Measurements from ENCODE around the gene CDH4. TPM values are rescaled to one million over a fixed set of nuclear protein-coding genes. Genes with fewer than 3 reads are reported as not detected.

CDH4 gene
- total and polyA plus RNA-seq, 2 donors (not counting 3 experiments of a cell fraction or from before 2014, with no cell fraction given), result 0.17 to 0.51 TPM

DNA sequence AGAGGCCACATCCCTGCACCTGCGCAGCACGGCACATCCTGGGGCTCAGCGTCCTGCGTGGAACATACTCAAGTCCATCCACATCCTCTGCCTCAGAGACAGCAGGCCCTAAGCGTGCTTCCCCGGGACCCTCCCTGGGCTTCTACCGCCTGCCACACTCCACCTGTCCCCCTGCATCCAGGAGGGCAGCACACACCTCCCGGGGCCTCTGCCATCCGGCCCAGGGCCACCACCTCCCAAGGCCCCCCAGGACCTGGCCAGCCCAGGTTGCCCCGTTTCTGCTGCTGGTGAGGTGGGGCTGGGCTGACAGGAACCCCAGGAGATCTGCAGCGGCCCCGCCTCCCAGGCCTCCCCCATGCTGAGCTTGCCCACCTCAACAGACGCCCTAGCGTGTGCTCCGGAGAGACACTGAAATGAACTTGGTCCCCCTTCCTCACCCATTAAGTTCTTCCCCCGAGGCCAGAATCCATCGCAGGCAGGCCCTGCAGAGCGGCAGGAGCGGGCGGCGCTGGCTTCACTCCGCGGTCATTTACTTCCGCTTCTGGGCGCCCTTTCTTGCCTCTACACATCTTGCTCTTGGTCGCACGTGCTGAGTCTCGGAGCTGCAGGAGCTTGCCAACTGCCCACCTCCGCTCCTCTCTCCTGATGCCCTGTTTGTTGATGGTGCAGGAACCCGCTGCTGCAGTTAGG is 578.3 kb downstream of the CDH4 start:
- Histone ChIP-seq H3K4me1 (ENCODE audit: control insufficient read depth, extremely low read depth, insufficient read depth, low read length) (no peaks in the 10 kb centered on the region), H3K4me2 (ENCODE audit: insufficient read depth, low read length) (no peak overlapping the region), H3K9me1 (replicated peaks; ENCODE audit: control insufficient read depth, extremely low read depth, insufficient read depth, low read length) (no peaks in the 10 kb centered on the region), H2AFZ (ENCODE audit: low read depth, low read length) (no peak overlapping the region), H3K9me3 (replicated peaks; ENCODE audit: control insufficient read depth, insufficient read depth, low read length) (no peaks in the 10 kb centered on the region), H3K27me3 (ENCODE audit: control insufficient read depth in 2 of 2, insufficient read depth in 2 of 2, low read length in 2 of 2) (no peaks in the 10 kb centered on the region), H3K9ac (replicated peaks; ENCODE audit: extremely low read depth, insufficient read depth, low read length) (no peak overlapping the region), H3K4me3 (replicated peaks in 1 of 3; ENCODE audit: insufficient read depth in 1 of 3, low read depth in 1 of 3, low read length in 3 of 3) (no peak overlapping the region), H4K20me1 (replicated peaks; ENCODE audit: control insufficient read depth, extremely low read depth, insufficient read depth, low read length) (no peaks in the 10 kb centered on the region), H3K36me3 (ENCODE audit: control insufficient read depth in 2 of 2, extremely low read depth in 1 of 2, insufficient read depth in 2 of 2, low read length in 2 of 2) (no peaks in the 10 kb centered on the region), H3K27ac (ENCODE audit: insufficient read depth, low read depth, low read length) (no peak overlapping the region), H3K79me2 (ENCODE audit: control insufficient read depth, insufficient read depth, low read length) (no peaks in the 10 kb centered on the region)
- no peak for DNase-seq (ENCODE audit: low read depth, low spot score)
- BruUV-seq (replicated peaks), result no TSS peak
- dilution Hi-C loops (cut with MboI; ENCODE audit: extremely low pct_ligation_motif_present, low sequenced_read_pairs), result no loop called here
- intact Hi-C loops (cut with micrococcal nuclease), result no loop called here
- FAIRE-seq, result no peak
- POLR2A ChIA-PET, result no interaction called here
- TF ChIP-seq POLR2A (IDR thresholded peaks at IDR 0.05; ENCODE audit: low read depth, low read length), result no peak
- no peak for TF ChIP-seq JUN (IDR thresholded peaks at IDR 0.05; ENCODE audit: borderline replicate concordance, insufficient read depth, insufficient read length, low read depth)
- no peak for TF ChIP-seq MYC (IDR thresholded peaks at IDR 0.05; ENCODE audit: low read depth, low read length)
- CTCF ChIA-PET, result no interaction called here

- H3K27ac ChIP-seq (ENCODE audit: insufficient read depth, low read depth, low read length), result no peak overlapping the region
- no peak overlapping the region for H2AFZ ChIP-seq (ENCODE audit: low read depth, low read length)
- ChIA-PET POLR2A (no interaction called here), CTCF (no interaction called here)
- BruUV-seq (replicated peaks), result no TSS peak
- FAIRE-seq (no peak), DNase-seq (ENCODE audit: low read depth, low spot score) (no peak)
- H3K4me1 ChIP-seq (ENCODE audit: control insufficient read depth, extremely low read depth, insufficient read depth, low read length), result no peaks in the 10 kb centered on the region
- no peaks in the 10 kb centered on the region for H3K9me1 ChIP-seq (replicated peaks; ENCODE audit: control insufficient read depth, extremely low read depth, insufficient read depth, low read length)
- H3K9ac ChIP-seq (replicated peaks; ENCODE audit: extremely low read depth, insufficient read depth, low read length), result no peak overlapping the region
- dilution Hi-C loops (cut with MboI; ENCODE audit: extremely low pct_ligation_motif_present, low sequenced_read_pairs) (no loop called here), intact Hi-C loops (cut with micrococcal nuclease) (no loop called here)
- H3K9me3 ChIP-seq (replicated peaks; ENCODE audit: control insufficient read depth, insufficient read depth, low read length), result no peaks in the 10 kb centered on the region
- H3K79me2 ChIP-seq (ENCODE audit: control insufficient read depth, insufficient read depth, low read length), result no peaks in the 10 kb centered on the region
- H3K27me3 ChIP-seq (ENCODE audit: control insufficient read depth in 2 of 2, insufficient read depth in 2 of 2, low read length in 2 of 2), result no peaks in the 10 kb centered on the region
- TF ChIP-seq CTCF (IDR thresholded peaks at IDR 0.05; ENCODE audit: extremely low read depth in 1 of 2, insufficient read depth in 1 of 2, low read depth in 1 of 2, low read length in 2 of 2) (no peak), EZH2 (IDR thresholded peaks at IDR 0.05; ENCODE audit: borderline replicate concordance, low read depth, low read length, severe bottlenecking) (no peak), JUN (IDR thresholded peaks at IDR 0.05; ENCODE audit: borderline replicate concordance, insufficient read depth, insufficient read length, low read depth) (no peak), GATA2 (IDR thresholded peaks at IDR 0.05; ENCODE audit: insufficient read depth, insufficient read length, low read depth, low read length) (no peak), MYC (IDR thresholded peaks at IDR 0.05; ENCODE audit: low read depth, low read length) (no peak), FOS (IDR thresholded peaks at IDR 0.05; ENCODE audit: borderline replicate concordance, insufficient read depth, low read length) (no peak), POLR2A (IDR thresholded peaks at IDR 0.05; ENCODE audit: low read depth, low read length) (no peak), POLR2AphosphoS5 (IDR thresholded peaks at IDR 0.05; ENCODE audit: insufficient read depth, low read depth, low read length) (no peak)
- TF ChIP-seq, protein P1, sequence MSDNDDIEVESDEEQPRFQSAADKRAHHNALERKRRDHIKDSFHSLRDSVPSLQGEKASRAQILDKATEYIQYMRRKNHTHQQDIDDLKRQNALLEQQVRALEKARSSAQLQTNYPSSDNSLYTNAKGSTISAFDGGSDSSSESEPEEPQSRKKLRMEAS (IDR thresholded peaks at IDR 0.05; ENCODE audit: insufficient read depth, insufficient read length), result no peak
- no peaks in the 10 kb centered on the region for H3K36me3 ChIP-seq (ENCODE audit: control insufficient read depth in 2 of 2, extremely low read depth in 1 of 2, insufficient read depth in 2 of 2, low read length in 2 of 2)
- no peaks in the 10 kb centered on the region for H4K20me1 ChIP-seq (replicated peaks; ENCODE audit: control insufficient read depth, extremely low read depth, insufficient read depth, low read length)
- no peak overlapping the region for H3K4me2 ChIP-seq (ENCODE audit: insufficient read depth, low read length)
- no peak overlapping the region for H3K4me3 ChIP-seq (replicated peaks in 1 of 3; ENCODE audit: insufficient read depth in 1 of 3, low read depth in 1 of 3, low read length in 3 of 3)
Observed at GRCh38 chr20:61830991-61831390, 578.9 kb downstream of the CDH4 start.

All from endothelial cell of umbilical vein (primary cell).